UCSD-AML1 (cell line): ENCODE data around the gene APP.

Experiments used
- DNase-seq: peaks from one replicate; lab custom pipeline; 2025; ENCODE audit not compliant: unreplicated experiment; lab: John Stamatoyannopoulos, UW

APP gene

DNA sequence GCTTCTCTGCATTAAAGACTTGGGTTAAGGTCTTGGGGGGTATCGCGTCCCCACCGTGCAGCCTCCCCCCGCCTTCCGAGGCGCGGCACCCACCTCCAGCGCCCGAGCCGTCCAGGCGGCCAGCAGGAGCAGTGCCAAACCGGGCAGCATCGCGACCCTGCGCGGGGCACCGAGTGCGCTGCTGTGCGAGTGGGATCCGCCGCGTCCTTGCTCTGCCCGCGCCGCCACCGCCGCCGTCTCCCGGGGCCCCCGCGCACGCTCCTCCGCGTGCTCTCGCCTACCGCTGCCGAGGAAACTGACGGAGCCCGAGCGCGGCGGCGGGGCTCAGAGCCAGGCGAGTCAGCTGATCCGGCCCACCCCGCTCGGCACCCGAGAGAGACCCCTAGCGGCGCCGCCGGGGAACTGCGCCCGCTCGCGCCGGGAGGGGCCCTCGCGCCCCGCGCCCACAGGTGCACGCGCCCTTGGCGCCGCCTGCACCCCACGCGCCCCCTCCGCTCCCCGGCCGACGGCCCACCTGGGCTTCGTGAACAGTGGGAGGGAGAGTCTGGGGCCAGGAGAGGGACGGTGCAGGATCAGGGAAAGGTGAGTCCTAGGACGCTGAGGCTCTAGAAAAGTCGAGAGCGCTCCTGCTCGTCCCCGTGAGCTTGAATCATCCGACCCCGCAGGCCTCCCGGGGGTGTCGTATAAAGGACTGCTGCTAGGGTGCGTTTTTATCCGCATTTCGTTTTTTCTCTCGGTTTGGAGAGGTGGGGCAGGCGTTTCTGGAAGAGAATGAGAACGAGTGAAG, at the start of gene APP:
TSS of gene APP (minus strand) at position 300 of the 787 bp plus-strand sequence. CDS start at position 150, 150 bp downstream.
- peak; percentile 85 for DNase-seq

- no peak for DNase-seq
These were observed 41.6 kb upstream of the APP start for GRCh38 chr21:26212220-26212619.

DNA sequence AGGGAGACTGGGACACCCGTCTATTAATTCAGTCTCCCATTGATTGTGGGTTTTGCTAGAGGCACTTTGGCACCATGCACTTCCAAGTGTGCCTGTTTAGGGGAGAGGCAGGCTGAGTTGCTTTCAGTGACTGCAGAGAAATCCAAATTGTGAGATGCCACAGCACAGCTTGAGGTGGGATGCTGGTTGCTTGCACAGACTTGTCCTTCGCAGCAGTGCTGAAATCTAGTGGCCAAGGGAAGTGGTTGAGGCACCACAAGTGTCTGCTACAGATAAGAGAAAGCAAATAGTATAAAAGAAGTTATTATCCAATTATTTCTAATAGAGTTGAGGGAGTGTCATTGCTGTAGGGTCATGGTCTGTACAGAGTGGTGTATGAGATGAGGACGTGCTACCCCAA, 40.0 kb upstream of the APP start:
- peak; percentile 17 for DNase-seq

- DNase-seq = no peak
These were observed 36.5 kb upstream of the APP start for GRCh38 chr21:26207021-26207420.

DNA sequence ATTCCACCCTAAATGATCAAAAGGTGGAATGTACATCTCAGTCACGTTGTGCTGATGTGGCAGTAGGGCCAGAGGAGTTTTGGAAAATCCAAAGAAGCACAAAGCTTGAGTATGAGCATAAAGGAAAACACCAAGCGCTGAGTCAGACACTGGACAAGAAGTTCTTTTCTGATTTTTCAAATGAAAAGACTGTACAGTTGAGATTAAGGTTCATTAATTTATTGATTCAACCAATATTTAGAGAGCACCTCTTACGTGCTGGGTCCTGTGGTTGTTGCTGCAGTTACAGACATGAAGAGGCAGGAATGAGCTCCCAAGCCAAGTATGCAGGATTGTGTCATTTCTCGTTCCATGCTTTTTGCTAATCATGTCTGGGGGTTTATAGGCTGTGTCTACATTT, 28.9 kb upstream of the APP start:
- DNase-seq = no peak

- no peak for DNase-seq
These were observed 25.1 kb upstream of the APP start for GRCh38 chr21:26195708-26196107.

DNA sequence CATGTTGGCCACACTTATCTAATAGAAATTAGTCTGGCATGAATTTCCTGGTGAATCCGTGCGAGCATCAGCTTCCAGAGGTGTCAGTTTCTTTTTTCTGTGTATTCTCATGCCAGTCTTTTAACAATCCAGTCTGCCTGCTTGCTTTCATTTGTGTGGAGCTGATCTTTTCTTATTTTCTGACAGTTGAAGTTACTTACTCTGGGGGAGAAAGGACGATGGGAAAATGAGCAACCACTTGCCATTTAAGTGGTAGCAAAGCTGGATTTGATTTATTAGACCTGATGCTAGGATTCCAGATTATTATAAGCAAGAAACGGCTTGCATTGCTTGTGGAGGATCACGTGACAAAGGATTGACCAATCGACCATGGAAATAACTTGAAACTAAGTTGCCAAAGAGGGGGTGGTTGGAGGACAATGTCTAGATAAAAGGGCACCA, 24.3 kb upstream of the APP start:
- DNase-seq = no peak

GRCh38 chr21:26194326-26194725, 23.8 kb upstream of the APP start:
- no peak for DNase-seq

- DNase-seq = no peak
These were observed 21.0 kb upstream of the APP start for GRCh38 chr21:26191609-26192008.

DNA sequence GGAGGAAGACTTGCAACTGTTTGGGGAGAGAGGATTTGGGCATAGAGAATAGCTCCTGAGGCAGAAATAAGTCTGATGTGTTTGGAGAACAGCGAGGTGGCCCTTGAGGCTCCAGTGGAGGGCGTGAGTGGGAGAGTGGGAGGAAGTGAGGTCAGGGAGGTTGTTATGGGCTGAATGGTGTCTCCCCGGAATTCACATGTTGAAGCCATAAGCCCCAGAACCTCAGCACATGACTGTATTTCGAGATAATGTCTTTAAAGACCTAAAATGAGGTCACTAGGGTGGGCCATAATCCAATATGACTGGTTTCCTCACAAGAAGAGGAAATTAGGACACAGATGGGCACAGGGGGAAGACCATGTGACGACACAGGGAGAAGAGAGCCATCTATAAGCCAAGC, 17.9 kb upstream of the APP start:
- DNase-seq = peak; percentile 13

- no peak for DNase-seq
These were observed 14.9 kb upstream of the APP start for GRCh38 chr21:26185446-26185845.

DNA sequence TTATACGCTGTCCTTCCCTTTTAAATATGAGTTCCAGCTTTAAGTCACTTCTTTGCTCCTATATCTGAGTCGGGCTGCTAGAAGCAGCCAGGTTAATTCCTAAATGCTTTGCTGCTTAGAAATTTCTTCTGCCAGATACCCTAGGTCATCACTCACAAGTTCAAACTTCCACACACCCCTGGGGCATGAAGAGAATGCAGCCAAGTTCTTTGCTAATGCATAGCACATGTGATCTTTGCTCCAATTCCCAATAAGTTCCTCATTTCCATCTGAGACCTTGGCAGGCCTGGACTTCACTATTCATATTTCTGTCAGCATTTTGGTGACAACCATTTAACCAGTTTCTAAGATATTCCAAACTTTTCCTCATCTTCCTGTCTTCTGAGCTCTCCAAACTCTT, 14.5 kb upstream of the APP start:
- no peak for DNase-seq

DNA sequence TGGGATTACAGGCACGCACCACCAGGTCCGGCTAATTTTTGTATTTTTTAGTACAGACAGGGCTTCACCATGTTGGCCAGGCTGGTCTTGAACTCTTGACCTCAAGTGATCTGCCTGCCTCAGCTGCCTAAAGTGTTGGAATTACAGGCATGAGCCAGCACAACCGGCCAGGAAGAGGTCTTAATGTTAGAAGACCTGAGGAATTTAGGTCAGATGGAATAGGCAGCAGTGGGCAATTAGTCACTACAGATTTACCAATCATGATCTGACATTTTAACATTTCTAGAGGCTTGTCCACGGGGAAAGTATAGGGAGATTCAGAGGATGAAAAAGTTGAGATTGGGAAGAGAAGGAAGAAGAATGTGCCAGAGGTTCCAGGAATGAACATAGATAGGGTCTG, 8.9 kb upstream of the APP start:
- no peak for DNase-seq

DNA sequence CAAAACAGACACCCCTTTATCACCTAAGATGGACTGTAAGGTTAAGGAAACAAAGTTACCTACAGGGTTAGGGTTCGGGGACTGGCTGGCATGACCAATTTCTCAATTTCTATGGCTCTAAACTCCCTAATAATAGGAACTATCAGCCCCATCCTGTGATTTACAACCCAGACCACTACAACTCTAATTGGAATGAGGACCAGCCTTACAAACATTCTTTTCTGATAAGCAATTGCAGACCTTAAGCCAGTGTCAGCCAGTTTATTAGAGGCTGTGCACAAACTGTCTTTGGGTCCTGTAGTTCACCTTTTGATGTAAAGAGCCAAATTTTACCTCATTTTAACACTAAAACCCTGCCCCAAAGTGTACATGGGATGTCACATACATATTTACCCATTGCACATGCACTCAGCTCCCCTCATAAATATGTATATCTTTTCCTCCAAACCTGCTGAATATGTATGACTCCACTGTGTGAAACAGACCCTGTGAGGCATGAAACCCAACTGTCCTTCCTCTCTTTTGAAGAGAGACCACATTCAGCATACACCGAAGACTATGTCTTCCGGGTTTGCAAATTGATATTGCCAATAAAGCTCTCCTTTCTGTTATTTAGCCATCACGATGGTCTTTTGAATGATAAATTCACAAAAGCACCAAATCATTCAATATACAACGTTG, 7.3 kb upstream of the APP start:
- DNase-seq = no peak

DNA sequence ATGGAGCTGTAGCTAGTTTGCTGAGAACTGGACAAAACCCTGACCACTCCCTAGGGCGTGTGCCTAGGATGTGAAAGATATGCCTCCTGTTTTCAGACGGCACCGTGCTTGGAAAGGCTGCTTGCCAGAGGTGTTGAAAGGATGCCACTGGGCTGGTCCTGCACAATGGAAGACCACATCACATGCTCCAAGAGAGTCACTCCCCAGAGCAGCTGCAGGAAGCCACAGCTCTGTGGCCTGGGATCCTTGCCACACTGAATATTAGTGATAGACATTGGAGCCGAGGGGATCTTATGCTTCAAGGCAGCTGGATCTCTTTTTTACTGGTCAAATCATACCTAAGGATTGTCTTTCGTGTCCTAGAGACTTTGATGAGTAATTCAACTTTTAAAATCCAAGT, 6.6 kb upstream of the APP start:
- peak; percentile 14 for DNase-seq

GRCh38 chr21:26171258-26172100, 909 bp upstream of the APP start:
- no peak for DNase-seq

DNA sequence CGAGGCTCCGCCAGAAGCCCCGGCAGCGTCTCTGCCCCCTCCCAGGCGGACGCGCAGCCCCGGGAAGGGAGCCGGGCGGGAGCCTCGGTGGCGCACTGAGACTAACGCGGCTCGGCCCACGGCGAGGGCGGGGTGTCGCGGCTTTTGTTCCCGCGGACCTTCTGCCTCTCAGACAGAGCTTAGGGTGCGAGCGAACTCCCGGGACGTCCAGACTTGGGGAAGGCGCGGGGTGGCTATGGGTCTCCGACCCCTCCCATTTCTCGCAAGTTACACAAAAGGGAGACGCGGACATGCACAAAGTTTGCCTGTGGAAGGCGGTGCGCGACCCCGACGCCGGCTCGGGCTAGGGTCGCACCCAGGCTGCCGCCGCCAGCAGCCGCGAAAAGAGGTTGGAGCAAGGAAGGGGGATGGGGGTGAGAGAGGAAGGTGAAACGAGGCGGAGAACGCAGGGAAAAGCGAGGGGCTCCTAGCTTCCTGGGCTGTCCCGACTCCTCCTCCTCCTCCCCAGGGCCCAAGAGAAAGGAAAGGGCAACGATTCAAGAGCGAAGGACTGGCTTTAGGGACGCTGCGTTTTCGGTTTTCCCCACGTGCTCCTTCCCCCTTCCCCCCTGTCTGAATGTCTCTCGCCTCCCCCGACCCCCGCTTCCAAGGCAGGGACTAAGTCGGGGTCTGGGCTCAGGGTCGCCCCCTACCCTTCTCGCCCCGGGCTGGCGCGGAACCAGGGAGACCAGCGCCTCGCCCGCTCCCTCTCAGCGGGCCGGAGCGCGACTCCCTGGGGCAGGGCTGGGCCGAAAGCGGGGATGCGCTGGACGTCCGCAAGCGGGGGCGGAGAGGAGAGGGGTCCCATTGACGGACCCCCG, 729 bp downstream of the APP start:
- peak; percentile 68 for DNase-seq

GRCh38 chr21:26169061-26169610, 1.4 kb downstream of the APP start:
- peak; percentile 68 for DNase-seq

DNA sequence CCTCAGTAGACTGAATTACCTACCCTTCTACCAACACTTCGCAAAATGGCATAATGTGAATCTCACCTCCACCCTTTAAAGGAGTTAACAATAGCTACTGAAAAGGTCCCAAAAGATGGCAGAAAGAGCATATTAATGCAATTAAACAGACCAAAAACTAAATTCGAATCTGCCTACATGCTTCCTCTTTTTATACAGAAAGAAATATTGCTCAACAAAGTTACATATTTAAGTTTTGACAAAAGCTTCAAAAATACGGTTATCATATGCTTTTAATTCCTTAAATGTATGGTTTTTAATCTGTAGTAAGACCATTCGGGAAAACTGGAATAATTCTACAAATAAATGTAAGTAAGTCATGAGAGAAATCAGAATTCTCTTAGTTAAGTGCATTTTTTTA, 2.2 kb downstream of the APP start:
- no peak for DNase-seq

- DNase-seq = no peak
These were observed 3.0 kb downstream of the APP start for GRCh38 chr21:26167593-26167992.
